ENCODE results near the gene PRDM15.

Gene PRDM15

DNA sequence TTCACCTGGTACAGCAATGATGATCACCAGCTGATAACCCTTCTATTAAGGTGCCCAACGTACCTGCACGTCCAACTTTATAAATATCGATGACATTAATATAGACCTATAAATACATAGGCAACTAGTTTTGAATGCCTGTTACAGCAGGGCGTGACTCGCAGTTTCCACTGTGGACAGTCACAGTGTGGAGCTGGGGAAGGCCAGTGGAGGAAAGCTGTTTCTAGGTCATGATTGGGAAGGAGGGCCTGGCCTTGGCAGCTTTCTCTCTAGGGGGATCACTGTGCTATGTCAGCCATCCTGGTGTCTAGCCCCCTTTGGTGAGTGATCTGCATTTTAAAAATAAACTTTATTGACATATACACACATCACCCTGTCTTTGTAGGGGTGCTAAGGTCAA lies 4.4 kb upstream of the PRDM15 start:
- DNase-seq, result no peak

DNA sequence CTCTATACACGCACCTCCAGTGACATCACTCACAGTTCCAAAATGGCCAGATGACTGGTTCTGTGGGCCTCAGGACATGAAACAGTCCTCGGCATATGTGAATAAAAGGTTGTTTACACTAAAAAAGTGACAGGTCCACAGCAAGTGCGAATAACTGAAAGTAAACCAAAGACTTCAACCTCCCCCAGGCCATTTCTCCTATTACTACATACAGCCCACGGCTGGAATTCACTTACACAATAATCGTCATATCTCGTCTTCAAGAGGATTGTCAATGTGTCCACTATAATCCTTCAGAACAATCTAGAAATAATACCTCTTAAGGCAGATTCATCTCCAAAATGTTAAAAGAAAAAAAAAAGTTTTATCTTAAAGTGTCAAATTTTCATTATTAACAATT lies 1.9 kb upstream of the PRDM15 start:
- no peak for DNase-seq

DNA sequence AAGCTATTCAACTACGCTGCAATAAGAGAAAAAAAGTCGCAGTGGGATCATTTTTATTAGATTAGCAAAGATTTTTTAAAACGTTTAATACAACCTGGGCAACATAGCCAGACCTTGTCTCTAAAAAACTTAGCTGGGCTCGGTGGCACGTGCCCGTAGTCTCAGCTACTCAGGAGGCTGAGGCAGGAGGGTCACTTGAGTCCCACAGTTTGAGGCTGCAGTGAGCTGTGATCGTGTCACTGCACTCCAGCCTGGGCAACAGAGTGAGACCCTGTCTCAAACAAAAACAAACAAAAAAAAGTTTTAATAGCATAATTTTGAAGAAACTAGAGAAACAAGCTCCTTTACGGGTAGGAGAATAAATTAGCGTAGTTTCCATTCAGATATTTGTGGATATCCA lies 1.0 kb upstream of the PRDM15 start:
- DNase-seq, result no peak

DNA sequence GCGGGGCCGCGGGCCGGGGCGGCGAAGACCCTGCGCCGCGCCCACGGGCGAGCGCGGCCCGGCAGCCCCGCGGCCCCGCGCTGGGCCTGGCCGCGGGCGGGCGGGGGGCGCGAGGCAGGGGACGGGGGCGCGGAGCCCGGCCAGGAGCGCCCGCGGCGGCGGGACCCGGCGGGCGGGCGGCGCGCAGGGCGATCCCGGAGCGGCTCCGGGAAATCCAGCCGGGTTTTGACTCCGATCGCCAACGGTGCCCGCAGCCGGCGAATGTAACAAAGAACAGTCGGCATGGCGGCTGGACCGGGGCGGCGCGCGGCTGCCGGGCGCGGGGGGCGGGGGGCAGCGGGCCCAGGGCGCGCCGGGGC lies 334 bp downstream of the PRDM15 start:
- peak; percentile 68 for DNase-seq

DNA sequence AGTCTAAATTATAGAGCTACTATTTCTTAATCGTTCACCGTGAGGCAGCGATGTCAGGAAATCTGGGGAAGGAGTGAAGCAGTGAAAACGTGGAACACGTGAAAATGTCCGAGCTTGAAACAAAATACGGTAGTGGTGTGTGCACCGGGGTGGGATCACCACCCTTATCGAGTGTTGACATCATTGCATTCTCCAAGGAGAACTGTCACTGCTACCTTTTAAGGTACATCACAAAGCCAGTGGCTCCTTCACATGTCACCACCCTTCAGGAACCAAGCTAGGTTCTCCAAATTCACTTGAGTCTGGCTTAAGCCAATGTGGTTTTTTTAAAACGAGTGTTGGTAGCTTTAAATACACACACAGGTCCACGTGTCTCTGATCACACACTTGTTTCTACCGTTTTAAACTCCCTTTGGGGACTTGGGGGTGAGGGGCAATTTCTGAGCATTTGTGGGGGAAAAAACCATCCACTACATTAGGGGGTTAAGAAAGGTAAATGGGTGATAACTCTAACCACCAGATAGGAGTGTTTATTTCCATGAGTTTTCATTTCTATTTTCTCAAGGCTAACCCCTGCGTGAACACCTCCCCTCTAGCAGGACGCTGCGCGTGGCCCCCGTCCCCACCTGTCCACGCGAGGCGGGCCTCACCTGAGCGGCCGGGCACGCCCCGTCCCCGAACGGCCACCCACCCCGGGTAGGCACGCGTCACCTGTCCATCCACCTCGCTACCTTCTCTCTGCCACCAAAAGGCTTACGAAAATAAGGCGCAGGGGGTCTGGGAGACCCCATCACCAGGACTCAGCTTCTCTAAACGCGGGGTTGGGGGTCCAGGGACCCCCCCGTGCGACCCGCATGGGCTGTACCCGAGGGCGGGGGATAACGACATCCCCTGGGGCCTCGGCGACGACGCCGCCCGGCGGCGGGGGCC lies 978 bp downstream of the PRDM15 start:
- DNase-seq, result peak; percentile 30

DNA sequence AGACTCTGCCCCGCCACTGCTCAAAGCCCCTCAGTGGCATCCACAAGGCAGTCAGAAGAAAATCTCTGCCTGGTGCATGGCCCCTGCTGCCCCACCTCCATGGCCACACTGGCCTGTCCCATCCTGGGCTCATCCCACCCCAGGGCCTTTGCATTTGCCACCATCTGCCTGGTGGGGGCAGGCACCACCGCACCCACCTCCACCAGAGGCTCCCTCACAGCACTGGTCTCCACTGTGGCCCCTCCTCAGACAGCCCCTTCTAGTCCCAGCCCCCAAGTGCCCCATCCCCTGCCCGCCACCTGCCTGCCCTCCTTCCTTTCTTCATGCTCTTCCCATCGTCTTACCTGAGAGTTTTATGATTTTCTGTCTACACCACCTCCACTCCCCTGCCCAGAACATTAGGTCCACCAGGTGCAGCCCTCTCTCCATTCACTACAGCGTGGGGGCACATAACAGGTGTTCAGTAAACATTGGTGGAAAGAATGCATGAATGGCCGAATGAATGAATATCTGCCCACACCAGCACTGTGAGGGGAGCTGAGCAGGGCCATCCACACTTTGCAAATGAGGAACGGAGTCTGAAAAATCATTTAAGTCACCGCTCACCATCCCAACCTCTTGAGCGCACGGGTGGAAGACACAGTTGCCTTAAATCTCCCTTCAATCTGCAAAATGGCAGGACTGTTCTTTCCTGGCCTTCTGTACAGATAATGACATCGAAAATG lies 2.1 kb downstream of the PRDM15 start:
- no peak for DNase-seq

DNA sequence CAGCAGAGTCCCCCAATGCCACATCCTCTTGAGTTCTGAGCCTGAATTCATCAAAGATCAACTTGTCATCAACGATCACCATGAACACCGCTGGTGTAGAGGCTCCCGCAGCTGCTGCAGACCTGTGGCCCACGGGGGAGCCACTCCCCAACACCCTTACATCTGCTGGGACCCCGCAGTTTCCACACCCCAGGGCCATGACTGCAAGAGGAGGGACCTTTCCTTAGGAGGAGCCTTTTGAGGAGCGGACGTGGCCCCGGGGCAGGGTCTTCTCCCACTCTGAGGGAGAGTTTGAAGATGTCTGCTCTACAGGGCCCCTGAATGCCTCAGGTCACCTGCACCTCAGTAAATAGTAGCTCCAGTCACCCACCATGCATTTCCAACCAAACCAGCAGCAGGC lies 2.7 kb downstream of the PRDM15 start:
- no peak for DNase-seq

DNA sequence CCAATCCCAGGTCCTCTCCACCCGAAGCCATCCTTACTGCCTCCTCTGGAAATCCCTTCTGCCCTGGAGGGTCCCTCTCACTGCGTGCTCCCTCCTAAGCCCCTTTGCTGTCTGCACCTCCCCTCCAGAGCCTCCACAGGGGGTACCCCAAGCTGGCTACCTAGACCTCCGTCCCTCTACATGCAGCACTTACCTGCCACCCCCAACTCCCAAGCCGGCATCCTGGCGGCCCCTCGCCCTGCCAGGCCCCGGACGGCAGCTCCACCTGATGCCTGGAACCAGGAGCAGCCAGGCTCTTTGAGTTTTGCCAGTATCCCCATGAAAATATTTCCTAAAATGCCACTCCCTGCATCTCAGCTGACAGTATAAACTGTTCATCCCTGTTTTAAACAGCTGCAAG lies 4.1 kb downstream of the PRDM15 start:
- DNase-seq, result no peak

DNA sequence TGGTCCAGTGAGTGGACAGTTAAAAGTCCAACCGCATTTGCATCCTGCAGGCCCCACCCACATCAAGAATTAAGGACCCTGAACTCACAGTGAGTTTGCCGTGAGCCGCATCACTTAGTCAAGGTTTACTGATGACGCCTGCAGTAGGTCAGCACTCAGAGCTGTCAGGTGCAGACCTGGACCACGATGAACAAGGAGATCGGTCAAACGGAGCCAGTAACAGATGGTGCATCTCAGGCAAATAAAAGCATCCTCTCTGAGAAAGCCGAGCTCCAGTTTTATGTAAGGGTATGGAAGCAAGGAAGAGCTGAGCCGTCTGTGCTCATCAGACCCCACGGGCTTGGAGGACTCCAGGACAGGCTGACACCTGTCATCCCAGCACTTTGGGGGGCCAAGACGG lies 4.5 kb downstream of the PRDM15 start:
- no peak for DNase-seq

DNA sequence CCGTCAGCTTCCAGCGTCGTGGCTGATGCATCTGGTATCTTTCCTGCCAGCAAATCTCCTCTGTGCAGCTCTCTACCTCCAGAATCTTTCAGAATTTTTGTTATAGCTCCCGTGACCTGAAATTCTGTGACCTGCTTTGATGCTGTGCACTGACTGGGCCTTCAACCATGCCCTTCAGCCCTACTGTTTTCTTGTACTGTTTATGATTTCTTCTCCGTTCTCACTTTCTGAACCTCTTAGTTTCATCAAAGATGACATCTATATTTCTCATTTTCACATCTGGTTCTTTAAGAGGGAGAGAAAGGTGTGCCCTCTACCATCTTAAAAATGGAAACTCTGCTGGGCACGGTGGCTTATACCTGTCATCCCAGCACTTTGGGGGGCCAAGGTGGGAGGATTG lies 5.7 kb downstream of the PRDM15 start:
- no peak for DNase-seq

DNA sequence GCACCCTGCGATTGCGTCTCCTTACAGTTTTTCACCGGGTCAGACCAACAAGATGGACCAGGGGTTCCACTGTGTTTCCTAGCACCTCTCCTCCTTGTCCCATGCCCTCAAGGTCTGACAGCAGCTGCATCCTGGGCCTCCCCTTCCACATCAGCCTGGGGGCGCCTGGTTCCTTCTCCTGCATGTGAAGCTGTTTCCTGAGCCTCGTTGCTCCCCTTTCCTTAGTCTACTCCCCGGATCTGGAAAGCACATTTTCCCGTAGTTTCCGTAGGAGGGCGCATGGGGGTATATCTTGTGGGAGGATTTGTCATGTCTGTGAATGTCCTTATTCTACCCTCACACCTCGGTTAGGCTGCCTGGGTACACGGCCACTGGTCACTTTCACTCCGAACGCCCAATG lies 6.1 kb downstream of the PRDM15 start:
- DNase-seq, result no peak

DNA sequence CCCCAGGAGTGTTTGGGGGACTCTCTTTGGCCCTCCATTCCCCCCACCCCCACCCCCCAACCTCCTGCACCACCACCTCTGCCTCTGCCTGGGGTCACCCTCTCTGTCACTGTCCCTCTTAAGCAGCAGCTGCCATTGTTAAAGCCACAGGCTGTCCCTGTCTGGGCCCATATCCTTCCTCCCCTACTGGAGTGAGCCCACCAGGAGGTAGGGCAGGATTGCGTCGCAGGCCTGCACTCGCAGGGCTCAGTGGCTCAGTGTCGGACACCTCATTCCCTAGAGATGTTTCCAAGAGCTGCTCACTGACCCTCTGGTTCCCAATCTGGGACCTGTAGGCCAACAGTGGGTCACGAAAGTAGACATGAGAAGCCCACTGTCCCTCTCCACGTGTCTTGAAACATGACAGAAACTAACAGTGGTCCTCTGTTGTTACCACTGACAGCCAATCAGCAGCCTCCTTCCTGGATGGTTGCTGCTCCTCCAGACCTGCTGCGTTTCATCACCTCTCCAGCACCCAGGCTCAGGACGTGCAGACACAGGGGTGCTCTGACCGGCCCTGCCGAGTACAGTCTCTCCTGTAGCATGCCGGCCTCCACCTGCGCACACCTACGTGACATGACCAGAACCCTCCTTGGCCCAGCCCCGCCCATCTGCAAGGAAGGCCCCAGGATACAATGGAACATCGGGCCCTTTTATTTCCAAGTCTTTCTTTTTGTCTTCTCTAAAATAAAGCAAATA lies 7.7 kb downstream of the PRDM15 start:
- no peak for DNase-seq

DNA sequence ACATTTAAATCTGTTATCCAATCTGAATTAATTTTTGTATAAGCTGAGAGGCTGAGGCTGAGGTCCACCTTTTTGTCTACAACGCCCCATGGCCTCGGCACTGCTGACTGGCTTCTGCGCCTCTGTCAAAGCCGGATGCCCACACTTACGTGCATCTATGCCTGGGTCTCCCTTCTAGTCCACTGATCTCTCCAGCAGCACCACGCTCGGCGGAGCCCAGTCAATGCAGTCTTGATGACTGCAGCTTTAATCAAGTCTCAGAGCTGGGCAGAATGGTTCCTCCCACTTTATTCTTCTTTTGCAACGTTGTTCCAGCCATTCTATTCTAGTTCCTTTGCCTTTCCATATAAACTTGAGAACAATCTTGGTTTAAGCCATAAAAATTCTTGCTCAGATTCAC lies 9.4 kb downstream of the PRDM15 start:
- DNase-seq, result no peak

DNA sequence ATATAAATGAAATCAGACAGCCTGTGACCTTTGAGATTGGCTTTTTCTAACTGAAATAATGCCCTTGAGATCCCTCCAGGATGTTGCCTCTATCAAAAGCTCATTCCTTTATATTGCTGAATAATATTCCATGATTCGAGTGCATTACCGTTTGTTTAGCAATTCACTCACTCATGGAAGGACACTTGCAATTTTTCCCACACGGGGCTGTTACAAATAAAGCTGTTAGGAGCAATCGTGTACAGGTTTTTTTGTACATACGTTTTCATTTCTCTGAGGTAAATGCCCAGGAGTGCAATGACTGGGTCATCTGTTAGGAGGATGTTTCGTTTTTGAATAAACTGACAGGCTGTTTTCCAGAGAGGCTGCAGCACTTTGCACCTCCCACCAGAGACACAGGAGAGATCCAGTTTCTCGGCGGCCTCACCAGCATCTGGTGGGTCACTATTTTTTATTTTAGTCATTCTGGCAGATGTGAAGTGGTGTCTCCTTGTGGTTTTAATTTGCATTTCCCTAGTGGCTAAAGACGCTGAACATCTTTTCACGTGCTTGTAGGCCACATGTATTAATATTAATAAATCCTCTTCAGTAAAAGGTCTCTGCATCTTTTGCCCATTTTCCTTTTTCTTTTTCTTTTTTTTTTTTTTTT lies 11.0 kb downstream of the PRDM15 start:
- no peak for DNase-seq

DNA sequence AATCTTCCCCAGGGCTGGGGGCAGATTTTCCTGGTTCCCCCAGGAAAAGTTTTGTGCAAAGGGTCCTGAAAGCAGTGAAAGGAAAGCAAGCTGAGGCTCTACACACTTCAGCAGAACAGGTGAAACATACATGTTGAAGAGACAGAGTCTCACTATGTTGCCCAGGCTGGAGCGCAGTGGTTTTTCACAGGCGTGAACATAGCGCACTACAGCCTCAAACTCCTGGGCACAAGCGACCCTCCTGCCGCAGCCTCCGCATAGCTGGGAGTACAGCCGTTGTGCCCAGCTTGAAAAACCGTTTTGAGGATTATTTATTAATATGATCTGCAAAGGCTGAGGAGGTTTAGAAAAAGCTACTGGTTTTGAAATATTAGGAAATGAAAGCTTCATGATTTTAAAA lies 11.8 kb downstream of the PRDM15 start:
- no peak for DNase-seq

DNA sequence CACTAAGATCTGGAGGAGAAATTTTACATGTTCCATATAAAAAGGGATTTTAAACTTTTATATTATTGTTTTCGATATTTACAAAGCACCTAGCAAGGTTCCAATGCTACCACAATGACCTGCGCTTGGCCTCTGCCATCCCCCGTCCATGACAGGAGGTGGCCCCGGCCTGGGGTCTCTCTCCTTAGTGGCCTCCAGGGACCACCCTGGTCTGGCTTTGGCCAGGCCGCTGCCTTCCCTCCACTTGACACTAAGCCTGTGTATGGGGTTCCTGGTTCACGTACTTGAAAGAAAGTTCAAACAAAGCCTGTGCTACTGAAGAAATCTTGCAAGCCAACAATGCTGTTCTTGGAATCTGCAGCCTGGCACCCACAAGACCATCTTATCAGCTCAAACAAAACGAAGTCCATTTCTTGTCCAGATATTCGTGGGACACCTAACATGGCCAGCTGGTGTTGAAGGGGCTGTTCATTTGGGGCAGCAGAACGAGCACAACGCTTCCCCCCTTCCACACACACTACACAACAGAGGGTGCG lies 12.8 kb downstream of the PRDM15 start:
- DNase-seq, result no peak

DNA sequence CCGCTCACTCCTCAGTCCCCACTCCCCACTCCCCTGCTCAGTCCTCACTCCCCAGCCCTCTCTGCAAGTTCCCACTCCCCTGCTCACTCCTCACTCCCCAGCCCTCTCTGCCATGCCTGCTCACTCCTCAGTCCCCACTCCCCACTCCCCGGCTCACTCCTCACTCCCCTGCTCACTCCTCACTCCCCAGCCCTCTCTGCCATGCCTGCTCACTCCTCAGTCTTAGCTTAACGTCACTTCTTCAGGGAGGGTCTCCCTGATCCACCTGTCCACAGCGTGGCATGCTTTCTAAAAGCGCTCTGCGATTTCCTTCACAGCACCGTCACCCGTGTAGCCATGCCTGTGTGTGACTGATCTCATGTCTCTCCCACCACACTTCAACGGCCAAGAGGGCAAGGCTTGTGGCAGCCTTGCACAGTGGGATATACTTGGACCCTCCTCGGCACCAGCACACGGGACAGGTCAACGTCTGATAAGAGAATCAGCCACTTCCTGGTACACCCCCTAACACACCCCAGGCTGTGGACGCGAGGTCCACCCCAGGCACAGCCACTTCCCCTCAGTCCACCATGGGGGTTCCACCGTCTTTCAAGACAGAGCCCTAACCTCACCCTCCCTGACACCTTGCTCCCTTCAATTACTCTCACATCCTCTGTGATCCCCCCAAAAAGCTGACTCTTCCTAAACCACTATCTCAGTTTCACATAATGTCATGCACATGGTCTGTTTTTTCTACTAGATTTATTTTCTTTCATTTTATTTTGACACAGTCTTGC lies 14.0 kb downstream of the PRDM15 start:
- DNase-seq, result no peak

DNA sequence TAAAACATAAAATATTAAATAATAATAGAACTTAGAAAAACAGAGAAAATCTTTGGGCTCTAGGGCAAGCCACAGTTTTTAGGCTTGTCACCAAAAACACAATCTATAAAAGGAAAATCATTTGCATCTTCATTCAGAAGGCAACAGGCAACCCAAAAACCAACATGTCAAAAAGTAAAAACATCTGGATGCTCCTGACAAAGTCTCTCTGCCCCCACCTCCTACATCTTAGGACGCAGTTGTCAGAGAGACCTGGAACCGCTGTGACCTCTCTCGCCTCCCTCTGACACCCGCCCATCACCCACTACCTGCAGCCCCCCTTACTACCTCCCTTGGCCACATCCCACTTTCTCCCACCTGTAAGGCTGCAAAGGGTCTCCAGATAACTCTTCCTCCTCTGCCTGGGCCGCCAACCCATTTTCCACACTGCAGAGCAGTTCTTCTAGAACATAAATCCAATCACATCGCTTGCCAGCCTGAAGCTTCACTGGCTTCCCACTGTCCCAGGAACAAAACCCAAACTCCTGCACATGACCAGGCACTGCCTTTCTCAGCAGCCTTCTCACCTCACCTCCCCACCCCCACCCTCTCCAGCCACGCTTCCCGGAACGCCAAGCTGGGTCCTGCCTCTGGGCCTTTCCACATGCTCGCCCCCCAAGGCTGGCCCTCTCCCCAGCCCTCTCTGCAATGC lies 14.7 kb downstream of the PRDM15 start:
- no peak for DNase-seq

DNA sequence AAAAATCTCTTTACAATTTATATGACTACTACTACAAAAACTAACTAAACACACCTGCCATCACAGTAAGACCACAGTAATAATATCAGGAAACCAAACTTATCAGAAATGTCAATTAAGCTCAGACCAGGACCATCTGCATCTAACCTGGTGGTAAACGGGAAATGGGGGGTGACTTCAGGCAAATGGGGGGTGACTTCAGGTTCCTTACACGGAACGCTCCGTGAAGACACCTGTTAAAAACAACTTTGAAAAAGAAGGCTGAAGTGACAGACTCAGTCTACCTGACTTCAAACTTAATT lies 15.8 kb downstream of the PRDM15 start:
- DNase-seq, result no peak

DNA sequence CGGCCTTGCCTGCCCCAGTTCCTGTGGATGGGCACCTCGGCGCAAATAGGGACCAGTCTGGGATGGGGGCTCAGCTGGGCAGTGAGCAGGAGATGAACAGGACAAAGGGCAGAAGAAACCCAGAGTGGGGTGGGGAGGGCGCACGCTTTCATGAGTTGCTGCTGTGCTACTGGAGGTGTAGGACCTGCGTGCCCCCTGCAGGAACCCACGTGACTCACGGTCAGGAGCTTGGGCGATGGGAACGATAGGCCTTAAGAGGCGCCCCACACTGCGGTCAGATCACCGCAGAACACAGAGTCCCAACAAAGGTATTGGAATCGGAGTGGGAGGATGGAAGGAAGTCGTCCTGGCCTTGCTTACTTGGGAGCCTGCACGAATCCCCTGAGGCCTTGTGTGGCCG lies 17.2 kb downstream of the PRDM15 start:
- DNase-seq, result no peak

DNA sequence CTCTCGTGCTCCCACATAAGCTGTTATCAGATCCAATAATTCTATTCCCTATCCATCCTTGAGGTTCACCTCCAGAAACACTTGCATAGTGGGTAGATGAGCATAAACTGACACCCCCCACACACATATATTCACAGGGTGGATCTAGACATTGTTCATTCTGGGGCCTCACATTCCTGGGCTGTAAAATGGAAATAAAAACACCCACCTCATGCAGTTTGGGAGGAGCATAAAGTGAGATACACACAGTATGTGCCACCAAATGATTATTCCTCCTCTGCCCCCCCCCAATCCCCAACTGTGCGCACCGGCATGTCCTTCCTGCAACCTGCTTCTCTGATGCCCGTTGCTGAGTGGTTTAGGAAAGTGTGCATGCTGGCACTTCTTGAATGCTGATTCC lies 17.9 kb downstream of the PRDM15 start:
- no peak for DNase-seq
